ENCODE results near the gene ACSBG1.

GRCh38 chr15:78157203-78157602 lies 77.2 kb downstream of the ACSBG1 start:
- no peak for TF ChIP-seq POLR2A (IDR thresholded peaks at IDR 0.05)
- no peak for TF ChIP-seq CTCF (IDR thresholded peaks at IDR 0.05)
